ENCODE results near the gene NOC4L.
"Not testable (repeated sequence)": the region's sequence is repeated elsewhere in the genome, so short reads cannot be mapped to it uniquely, and the experiment has no call there.

Gene NOC4L

DNA sequence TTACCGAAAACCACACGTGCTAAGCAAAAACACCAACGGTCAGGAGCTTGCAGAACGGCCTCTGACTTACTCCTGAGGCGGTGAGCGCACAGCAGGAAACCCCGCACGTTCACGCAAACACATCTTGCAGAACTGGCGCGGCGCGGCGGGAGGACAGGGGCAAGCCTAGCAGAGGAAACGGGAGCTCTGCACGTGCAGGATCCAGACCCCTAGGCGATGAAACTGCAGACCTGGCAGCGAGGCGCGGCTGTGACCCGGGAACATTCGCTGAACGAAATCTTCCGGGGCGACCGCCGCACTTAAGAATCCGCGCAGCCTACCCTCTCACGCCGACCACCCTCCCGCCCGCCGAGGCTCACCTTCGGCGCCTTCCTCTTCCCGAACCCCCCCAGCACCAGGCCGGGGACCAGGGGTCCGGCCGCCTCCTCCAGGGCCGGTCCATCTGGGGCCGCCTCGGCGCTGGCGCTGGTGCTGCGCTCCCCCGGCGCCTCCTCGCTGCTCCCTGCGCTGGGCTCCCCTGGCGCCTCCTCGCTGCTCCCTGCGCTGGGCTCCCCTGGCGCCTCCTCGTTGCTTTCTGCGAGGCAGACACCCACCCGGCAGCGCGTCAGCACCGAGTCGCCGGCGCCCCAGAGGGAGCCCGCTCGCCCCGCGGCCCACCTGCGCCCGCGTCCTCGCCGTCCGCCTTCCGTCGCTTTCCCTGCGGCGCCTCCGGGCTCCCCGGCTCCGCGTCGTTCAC lies 753 bp upstream of the NOC4L start:
- intact Hi-C loops (cut with micrococcal nuclease), result loop anchor here (1.0 kb wide), 1 partner anchor 46 kb away; no protein-coding TSS in a partner anchor
- no peaks in the 10 kb centered on the region for H3K9me3 Mint-ChIP-seq
- H3K4me1 Mint-ChIP-seq (ENCODE audit: low read depth), result peaks cover 33% of the 10 kb centered on the region
- H3K27me3 Mint-ChIP-seq, result no peaks in the 10 kb centered on the region
- H3K4me3 Mint-ChIP-seq, result peak overlapping the region; percentile 81
- H3K36me3 Mint-ChIP-seq (ENCODE audit: low read depth), result peaks cover 84% of the 10 kb centered on the region
- H3K27ac Mint-ChIP-seq, result peak overlapping the region; percentile 88

DNA sequence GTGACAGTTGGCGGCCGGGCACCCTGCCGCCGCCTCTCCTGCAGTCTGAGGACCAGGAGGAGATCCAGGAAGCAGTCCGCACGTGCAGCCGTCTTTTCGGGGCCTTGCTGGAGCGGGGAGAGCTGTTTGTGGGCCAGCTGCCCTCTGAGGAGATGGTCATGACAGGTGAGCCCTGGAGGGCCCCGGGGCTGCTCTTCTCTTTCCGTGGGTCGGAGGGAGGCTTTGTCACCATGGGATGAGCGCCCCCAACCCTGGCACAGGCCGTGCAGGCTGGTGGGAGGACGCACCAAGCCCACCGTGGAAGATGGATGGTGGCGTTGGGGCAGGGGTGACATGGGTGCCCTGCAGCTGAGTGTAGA lies 532 bp downstream of the NOC4L start:
- Mint-ChIP-seq H3K27ac (peak overlapping the region; percentile 88), H3K27me3 (no peaks in the 10 kb centered on the region), H3K36me3 (ENCODE audit: low read depth) (peaks cover 76% of the 10 kb centered on the region), H3K9me3 (no peaks in the 10 kb centered on the region), H3K4me3 (peak overlapping the region; percentile 81), H3K4me1 (ENCODE audit: low read depth) (peaks cover 33% of the 10 kb centered on the region)
- intact Hi-C loops (cut with micrococcal nuclease), result loop anchor here (1.0 kb wide), 1 partner anchor 45 kb away; no protein-coding TSS in a partner anchor

DNA sequence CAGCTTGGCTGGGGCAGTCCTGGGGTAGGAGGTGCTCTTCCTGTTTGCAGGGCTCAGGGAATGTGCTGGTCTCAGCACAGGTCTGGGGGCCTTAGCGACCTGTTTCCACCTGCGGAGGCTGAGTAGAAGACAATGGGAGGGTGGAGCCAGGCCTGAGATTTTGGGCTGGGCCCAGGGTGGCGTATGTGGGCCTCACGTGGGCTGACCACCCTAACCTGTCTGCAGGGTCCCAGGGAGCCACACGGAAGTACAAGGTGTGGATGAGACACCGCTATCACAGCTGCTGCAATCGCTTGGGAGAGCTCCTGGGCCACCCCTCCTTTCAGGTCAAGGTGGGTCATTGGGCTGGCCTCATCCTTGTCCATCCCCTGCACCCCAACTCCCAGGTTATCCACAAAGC lies 1.1 kb downstream of the NOC4L start:
- intact Hi-C loops (cut with micrococcal nuclease), result no loop called here
- H3K27ac Mint-ChIP-seq, result peak overlapping the region; percentile 88
- H3K4me3 Mint-ChIP-seq, result peak overlapping the region; percentile 81
- H3K9me3 Mint-ChIP-seq, result no peaks in the 10 kb centered on the region
- H3K4me1 Mint-ChIP-seq (ENCODE audit: low read depth), result peaks cover 33% of the 10 kb centered on the region
- no peaks in the 10 kb centered on the region for H3K27me3 Mint-ChIP-seq
- H3K36me3 Mint-ChIP-seq (ENCODE audit: low read depth), result peaks cover 70% of the 10 kb centered on the region

DNA sequence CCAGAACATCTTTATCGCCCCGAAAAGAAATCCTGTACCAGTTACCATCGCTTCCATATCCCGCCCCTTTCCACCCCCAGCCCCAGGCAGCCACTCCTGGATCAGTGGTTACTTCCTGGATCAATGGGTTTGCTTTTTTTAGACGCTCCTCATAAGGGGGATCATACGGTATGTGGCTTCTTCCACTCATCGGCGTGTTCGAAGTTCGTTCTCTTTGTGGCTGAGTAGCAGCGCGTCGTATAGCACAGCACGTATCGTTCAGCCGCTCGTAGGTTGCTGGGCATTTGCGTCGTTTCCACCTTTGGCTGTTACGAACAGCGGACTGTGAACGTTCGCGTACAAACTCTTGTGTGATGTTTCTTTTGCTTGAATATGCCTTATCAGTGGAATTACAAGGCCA lies 1.8 kb downstream of the NOC4L start:
- H3K27ac Mint-ChIP-seq, result peak overlapping the region; percentile 88
- intact Hi-C loops (cut with micrococcal nuclease), result no loop called here
- peaks cover 69% of the 10 kb centered on the region for H3K36me3 Mint-ChIP-seq (ENCODE audit: low read depth)
- H3K9me3 Mint-ChIP-seq, result no peaks in the 10 kb centered on the region
- no peaks in the 10 kb centered on the region for H3K27me3 Mint-ChIP-seq
- H3K4me1 Mint-ChIP-seq (ENCODE audit: low read depth), result peaks cover 33% of the 10 kb centered on the region
- H3K4me3 Mint-ChIP-seq, result no peak overlapping the region

DNA sequence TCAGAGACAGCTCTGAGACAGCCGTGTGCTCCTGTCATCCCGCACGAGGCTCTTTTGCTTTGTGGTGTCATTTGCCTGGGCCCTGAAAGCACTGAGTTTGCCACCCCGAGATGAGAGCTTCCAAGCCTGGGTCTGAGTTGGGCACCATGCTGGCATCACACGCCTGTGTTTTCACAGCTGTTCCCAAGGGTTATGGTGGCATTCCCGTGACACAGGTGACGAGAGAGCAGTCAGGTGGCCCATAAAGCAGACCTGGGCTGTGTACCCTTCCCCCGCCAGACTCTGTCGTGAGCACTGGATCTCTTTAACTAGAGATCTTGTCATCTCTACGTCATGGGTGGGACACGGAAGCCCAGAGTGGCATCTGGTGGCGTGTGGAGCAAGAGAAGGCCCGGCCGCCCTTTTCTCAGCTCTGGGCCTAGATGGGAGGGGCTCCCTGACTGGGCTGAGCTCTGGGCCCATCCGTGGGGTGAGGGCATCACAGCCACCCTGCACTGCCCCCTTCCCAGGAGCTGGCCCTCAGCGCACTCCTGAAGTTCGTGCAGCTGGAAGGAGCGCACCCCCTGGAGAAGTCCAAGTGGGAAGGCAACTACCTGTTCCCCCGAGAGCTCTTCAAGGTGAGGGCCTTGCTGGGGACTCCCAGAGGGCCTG lies 2.6 kb downstream of the NOC4L start:
- peaks cover 33% of the 10 kb centered on the region for H3K4me1 Mint-ChIP-seq (ENCODE audit: low read depth)
- no peak overlapping the region for H3K27ac Mint-ChIP-seq
- no peak overlapping the region for H3K4me3 Mint-ChIP-seq

DNA sequence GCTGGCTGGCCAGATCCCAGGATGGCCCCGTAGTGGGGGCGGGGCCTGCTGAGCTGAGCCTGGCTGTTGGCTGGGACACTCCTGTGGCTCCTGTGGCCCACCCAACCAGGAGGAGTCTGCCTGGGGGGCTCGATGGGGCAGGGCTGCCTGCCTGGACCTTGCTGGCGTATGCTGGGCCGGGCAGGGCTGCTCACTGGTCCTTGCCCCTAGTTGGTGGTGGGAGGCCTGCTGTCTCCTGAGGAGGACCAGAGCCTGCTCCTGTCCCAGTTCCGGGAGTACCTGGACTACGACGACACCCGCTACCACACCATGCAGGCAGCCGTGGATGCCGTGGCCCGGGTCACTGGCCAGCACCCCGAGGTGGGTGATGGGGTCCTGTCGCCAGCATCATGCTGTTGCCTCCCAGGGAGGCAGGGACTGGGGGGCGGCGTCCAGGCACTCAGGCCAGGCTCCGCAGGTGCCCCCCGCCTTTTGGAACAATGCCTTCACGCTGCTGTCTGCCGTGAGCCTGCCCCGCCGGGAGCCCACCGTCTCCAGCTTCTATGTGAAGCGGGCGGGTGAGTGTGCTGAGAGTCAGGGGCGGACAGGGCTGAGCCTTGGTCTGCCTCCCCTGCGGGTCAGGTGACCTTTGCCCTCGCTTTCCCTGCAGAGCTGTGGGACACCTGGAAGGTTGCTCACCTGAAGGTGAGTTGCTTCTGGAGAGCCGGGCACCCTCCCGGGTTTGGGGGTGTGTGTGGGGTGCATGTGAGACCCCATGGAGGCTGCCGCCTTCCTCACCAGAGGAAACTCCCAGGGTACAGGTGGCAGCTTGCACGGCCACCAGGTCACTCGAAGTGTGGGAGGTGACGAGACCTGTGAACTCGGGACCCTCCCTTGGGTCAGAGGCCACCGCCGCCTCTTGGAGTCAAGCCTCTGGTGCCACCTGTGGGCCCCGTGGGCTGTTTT lies 3.4 kb downstream of the NOC4L start:
- Mint-ChIP-seq H3K4me3 (no peak overlapping the region), H3K9me3 (no peaks in the 10 kb centered on the region), H3K27ac (no peak overlapping the region), H3K4me1 (ENCODE audit: low read depth) (peaks cover 26% of the 10 kb centered on the region), H3K27me3 (no peaks in the 10 kb centered on the region), H3K36me3 (ENCODE audit: low read depth) (peaks cover 67% of the 10 kb centered on the region)
- intact Hi-C loops (cut with micrococcal nuclease), result no loop called here

More for the DNA sequence above, 2.6 kb downstream of the NOC4L start:
- H3K36me3 Mint-ChIP-seq (ENCODE audit: low read depth), result peaks cover 69% of the 10 kb centered on the region
- intact Hi-C loops (cut with micrococcal nuclease), result no loop called here
- no peaks in the 10 kb centered on the region for H3K9me3 Mint-ChIP-seq
- no peaks in the 10 kb centered on the region for H3K27me3 Mint-ChIP-seq

DNA sequence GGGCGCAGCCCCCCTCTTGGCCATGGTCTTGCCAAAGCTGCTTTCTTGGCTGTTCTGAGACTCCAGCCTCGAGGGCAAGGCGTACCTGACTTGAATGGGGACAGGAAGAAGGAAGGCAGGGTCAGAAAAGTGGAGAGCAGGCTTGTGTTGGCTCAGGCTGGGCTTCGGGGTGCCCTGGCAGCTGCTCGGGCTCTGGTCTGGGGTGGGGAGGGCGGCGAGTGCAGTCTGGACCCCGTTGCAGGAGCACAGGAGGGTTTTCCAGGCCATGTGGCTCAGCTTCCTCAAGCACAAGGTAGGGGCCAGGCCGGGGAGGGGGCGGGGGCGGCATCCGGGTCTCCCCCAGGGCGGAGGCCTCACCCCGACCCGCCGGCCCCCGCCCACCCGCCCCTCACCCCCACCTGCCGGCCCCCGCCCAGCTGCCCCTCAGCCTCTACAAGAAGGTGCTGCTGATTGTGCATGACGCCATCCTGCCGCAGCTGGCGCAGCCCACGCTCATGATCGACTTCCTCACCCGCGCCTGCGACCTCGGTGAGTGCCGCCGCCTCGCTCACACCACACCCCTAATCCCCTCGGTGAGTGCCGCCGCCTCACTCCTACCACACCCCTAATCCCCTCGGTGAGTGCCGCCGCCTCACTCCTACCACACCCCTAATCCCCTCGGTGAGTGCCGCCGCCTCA lies 4.2 kb downstream of the NOC4L start:
- no peaks in the 10 kb centered on the region for H3K27me3 Mint-ChIP-seq
- no peak overlapping the region for H3K27ac Mint-ChIP-seq
- no peaks in the 10 kb centered on the region for H3K9me3 Mint-ChIP-seq
- peaks cover 18% of the 10 kb centered on the region for H3K4me1 Mint-ChIP-seq (ENCODE audit: low read depth)
- peaks cover 67% of the 10 kb centered on the region for H3K36me3 Mint-ChIP-seq (ENCODE audit: low read depth)
- intact Hi-C loops (cut with micrococcal nuclease), result no loop called here
- no peak overlapping the region for H3K4me3 Mint-ChIP-seq

DNA sequence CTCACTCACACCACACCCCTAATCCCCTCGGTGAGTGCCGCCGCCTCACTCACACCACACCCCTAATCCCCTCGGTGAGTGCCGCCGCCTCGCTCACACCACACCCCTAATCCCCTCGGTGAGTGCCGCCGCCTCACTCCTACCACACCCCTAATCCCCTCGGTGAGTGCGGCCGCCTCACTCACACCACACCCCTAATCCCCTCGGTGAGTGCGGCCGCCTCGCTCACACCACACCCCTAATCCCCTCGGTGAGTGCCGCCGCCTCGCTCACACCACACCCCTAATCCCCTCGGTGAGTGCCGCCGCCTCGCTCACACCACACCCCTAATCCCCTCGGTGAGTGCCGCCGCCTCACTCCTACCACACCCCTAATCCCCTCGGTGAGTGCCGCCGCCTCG lies 5.3 kb downstream of the NOC4L start:
- Mint-ChIP-seq H3K4me1 (ENCODE audit: low read depth) (peaks cover 18% of the 10 kb centered on the region), H3K36me3 (ENCODE audit: low read depth) (peaks cover 61% of the 10 kb centered on the region)
- H3K4me3 Mint-ChIP-seq; H3K27ac Mint-ChIP-seq; H3K27me3 Mint-ChIP-seq; intact Hi-C loops (cut with micrococcal nuclease); H3K9me3 Mint-ChIP-seq: not testable (repeated sequence)

DNA sequence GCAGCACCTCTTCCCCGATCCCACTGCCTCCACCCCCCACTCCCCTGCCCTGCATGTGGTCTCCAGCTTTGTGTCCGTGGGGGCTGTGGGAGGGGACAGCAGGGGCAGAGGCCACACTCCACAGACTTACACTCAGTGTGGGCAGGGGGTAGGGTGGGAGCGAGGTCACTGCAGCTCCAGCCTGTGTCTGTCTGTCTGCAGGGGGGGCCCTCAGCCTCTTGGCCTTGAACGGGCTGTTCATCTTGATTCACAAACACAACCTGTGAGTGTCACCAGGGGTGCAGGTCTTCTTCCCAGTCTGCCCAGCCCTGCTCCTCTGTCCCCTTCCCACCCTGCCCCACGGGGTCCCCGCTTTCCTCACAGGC lies 6.5 kb downstream of the NOC4L start:
- Mint-ChIP-seq H3K36me3 (ENCODE audit: low read depth) (peaks cover 51% of the 10 kb centered on the region), H3K4me3 (no peak overlapping the region)

DNA sequence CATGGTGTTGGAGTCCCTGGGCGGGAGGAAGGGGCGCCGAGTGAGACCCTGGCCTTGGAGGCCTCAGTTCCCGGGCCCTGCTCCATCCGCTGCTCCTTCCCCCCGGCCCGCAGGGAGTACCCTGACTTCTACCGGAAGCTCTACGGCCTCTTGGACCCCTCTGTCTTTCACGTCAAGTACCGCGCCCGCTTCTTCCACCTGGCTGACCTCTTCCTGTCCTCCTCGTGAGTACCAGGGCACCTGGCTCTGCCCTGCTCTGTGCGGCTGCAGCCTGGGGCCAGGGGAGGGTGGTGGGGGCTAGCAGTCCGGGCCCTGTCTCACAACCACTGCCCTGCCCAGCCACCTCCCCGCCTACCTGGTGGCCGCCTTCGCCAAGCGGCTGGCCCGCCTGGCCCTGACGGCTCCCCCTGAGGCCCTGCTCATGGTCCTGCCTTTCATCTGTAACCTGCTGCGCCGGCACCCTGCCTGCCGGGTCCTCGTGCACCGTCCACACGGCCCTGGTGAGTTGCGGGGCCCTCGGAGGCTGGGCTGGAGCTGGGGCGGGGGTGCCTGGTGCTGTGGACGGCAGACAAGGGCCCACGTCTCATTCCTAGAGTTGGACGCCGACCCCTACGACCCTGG lies 7.0 kb downstream of the NOC4L start:
- H3K4me3 Mint-ChIP-seq, result no peak overlapping the region
- no peak overlapping the region for H3K27ac Mint-ChIP-seq
- peaks cover 47% of the 10 kb centered on the region for H3K36me3 Mint-ChIP-seq (ENCODE audit: low read depth)
- intact Hi-C loops (cut with micrococcal nuclease), result loop anchor here (5.0 to 10.0 kb wide), 2 partner anchors 264 to 461 kb away; partner anchors contain the start of gene LRCOL1
- H3K9me3 Mint-ChIP-seq, result no peaks in the 10 kb centered on the region
- no peaks in the 10 kb centered on the region for H3K27me3 Mint-ChIP-seq
- peaks cover 2% of the 10 kb centered on the region for H3K4me1 Mint-ChIP-seq (ENCODE audit: low read depth)

More for the DNA sequence above, 6.5 kb downstream of the NOC4L start:
- intact Hi-C loops (cut with micrococcal nuclease), result loop anchor here (5.0 to 10.0 kb wide), 2 partner anchors 264 to 462 kb away; partner anchors contain the start of gene LRCOL1
- H3K4me1 Mint-ChIP-seq (ENCODE audit: low read depth), result peaks cover 6% of the 10 kb centered on the region
- no peaks in the 10 kb centered on the region for H3K9me3 Mint-ChIP-seq
- H3K27me3 Mint-ChIP-seq, result no peaks in the 10 kb centered on the region
- no peak overlapping the region for H3K27ac Mint-ChIP-seq

DNA sequence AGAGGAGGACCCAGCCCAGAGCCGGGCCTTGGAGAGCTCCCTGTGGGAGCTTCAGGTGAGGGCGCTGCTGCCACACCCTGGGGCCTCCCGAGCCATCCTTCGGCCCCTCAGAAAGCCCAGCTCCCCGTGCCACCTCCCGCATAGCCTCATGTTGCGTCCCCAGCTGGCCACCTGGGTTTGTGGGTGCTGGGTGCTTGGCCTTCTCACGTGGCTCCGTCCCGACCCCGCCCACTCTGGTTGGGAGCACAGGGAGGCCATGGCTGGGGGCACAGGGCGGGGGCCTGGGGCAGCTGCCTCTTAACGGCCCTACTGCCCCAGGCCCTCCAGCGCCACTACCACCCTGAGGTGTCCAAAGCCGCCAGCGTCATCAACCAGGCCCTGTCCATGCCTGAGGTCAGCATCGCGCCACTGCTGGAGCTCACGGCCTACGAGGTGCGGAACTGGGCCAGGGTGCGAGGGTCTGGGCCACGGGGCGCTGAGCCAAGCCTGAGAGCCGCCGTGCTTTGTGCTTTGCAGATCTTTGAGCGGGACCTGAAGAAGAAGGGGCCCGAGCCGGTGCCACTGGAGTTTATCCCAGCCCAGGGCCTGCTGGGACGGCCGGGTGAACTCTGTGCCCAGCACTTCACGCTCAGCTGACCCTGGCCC lies 7.6 kb downstream of the NOC4L start:
- Mint-ChIP-seq H3K9me3 (no peaks in the 10 kb centered on the region), H3K27ac (no peak overlapping the region), H3K36me3 (ENCODE audit: low read depth) (peaks cover 41% of the 10 kb centered on the region), H3K27me3 (no peaks in the 10 kb centered on the region), H3K4me3 (no peak overlapping the region), H3K4me1 (ENCODE audit: low read depth) (no peaks in the 10 kb centered on the region)
- intact Hi-C loops (cut with micrococcal nuclease), result loop anchor here (5.0 to 10.0 kb wide), 2 partner anchors 263 to 460 kb away; partner anchors contain the start of gene LRCOL1

DNA sequence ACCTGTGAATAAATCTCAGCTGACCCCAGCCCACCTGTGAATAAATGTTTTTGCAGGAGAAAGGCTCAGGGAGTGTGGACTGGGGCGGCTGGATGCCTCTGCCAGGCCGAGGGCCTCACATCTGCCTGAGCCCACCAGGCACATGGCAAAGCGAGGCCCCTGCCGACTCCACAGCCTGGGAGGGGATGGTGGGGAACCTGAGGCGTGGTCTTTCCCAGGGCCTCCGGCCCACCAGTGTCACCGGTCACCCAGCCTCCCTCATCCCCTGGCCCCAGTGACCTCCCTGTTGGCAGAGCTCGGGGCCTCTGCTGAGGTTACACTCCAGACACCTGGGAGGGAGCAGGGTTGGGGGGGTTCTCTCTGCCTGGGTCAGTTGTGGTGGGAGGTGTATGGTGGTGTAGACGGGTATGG lies 8.2 kb downstream of the NOC4L start:
- no peak overlapping the region for H3K4me3 Mint-ChIP-seq
- no peaks in the 10 kb centered on the region for H3K27me3 Mint-ChIP-seq
- peaks cover 36% of the 10 kb centered on the region for H3K36me3 Mint-ChIP-seq (ENCODE audit: low read depth)
- H3K9me3 Mint-ChIP-seq, result no peaks in the 10 kb centered on the region
- intact Hi-C loops (cut with micrococcal nuclease), result loop anchor here (5.0 to 10.0 kb wide), 2 partner anchors 262 to 460 kb away; partner anchors contain the start of gene LRCOL1
- H3K4me1 Mint-ChIP-seq (ENCODE audit: low read depth), result no peaks in the 10 kb centered on the region
- no peak overlapping the region for H3K27ac Mint-ChIP-seq

All from dendritic cell treated with granulocyte-macrophage colony-stimulating factor and Interleukin-4, amounts not matched to agents 40 ng/mL and 50 ng/mL, for 4 days (primary cell).